Measurements from ENCODE around the gene HTR1D.
A peak's percentile ranks its signal among the peaks of the same experiment; 100 is the strongest.

Gene HTR1D

DNA sequence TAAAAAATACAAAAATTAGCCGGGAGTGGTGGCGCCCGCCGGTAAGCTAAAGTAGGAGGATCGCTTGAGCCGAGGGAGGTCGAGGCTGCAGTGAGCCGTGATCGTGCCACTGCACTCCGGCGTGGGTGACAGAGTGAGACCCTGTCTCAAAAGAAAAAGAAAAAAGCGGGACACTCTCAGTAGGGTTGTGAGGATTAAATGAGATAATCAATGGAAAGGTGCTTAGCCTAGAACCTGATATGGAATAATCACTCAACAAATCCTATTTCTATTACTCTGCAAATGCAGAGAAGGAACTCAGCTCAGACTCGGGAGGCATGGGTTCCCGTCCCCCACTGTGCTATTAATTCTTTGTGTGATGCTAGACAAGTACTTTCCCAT is 48.1 kb downstream of the HTR1D start:
- Mint-ChIP-seq H3K27ac (peak overlapping the region; percentile 90 to 95), H3K36me3 (ENCODE audit: insufficient read depth) (peaks cover 13% of the 10 kb centered on the region), H3K4me1 (ENCODE audit: low read depth in 2 of 2) (peaks cover 18 to 24% of the 10 kb centered on the region in 2 donors), H3K4me3 (peak overlapping the region; percentile 96 to 97), H3K9me3 (no peaks in the 10 kb centered on the region), H3K27me3 (no peaks in the 10 kb centered on the region)
- ATAC-seq (replicated peaks) = no peak
- no peak for DNase-seq

GRCh38 chr1:23168445-23169194 is 48.7 kb downstream of the HTR1D start, which contains the start of gene LUZP1:
LUZP1 (minus strand) TSS chr1:23168856.
- peaks cover 18 to 27% of the 10 kb centered on the region in 2 donors for H3K4me1 Mint-ChIP-seq (ENCODE audit: low read depth in 2 of 2)
- ATAC-seq (replicated peaks) = peak; percentile 81
- peak; percentile 77 to 85 (median 82) for DNase-seq
- H3K27ac Mint-ChIP-seq = peak within 1 kb of the TSS; percentile 90 to 95
- H3K36me3 Mint-ChIP-seq (ENCODE audit: insufficient read depth) = peaks cover 17% of the 10 kb centered on the region
- no peaks in the 10 kb centered on the region for H3K27me3 Mint-ChIP-seq
- H3K9me3 Mint-ChIP-seq = no peaks in the 10 kb centered on the region
- peak within 1 kb of the TSS; percentile 96 to 97 for H3K4me3 Mint-ChIP-seq

DNA sequence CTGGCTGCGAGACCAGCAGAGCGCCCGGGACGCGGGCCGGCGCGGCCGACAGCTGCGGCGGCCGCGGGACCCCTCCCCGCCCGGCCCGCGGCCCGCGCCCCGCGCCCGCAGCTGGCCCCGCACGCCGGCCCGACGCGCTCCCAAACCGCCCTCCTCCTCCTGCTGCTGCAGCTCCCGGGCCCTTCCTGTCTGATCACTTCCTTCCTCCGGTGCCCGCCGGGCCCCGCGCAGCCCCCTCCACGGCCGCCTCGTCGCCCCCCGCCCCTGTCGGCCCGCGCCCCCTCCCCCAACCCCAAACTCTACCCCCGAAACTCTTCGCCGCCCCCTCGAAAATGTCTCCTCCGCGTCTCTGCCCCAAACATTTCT is 49.2 kb downstream of the HTR1D start:
- Mint-ChIP-seq H3K36me3 (ENCODE audit: insufficient read depth) (peaks cover 17% of the 10 kb centered on the region), H3K9me3 (no peaks in the 10 kb centered on the region), H3K4me3 (peak overlapping the region; percentile 96 to 97), H3K4me1 (ENCODE audit: low read depth in 2 of 2) (peaks cover 18 to 28% of the 10 kb centered on the region in 2 donors), H3K27me3 (no peaks in the 10 kb centered on the region), H3K27ac (peak overlapping the region; percentile 90 to 95)
- ATAC-seq (replicated peaks) (peak; percentile 43), DNase-seq (no peak)

DNA sequence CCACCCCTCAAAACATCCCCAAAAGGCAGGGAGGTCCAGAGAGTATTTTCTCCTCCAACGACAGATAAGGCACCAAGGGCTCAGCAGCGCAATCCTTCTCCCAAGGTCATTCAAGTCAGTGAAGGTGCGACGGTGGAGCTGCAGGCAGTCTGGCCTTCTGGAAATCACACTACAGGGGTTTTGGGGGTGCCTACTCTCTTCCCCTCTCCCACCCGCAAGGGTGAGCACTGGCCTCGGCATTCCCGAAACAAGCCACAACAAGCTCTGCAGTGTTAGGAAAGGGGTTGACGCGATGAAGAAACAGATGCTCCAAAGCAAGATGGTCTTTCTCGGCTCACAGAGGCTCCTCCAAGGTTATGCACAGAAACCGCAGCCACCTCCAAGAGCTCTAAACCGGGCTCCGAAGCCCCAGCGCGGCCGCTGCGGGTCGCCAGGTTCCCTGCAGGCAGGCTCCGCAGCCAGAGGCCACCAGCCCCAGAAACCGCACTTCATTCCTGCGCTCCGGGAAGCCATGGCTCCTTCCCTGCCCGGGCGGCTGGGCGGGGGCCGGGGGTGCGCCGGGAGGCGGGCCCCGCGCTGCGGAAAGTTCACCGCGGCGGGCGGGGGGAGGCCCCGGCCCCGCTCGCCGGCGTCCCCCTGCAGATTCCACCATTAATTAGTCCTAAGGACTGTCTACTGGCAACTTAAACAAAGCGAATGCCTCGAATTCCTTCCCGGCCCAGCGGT is 49.8 kb downstream of the HTR1D start:
- H3K36me3 Mint-ChIP-seq (ENCODE audit: insufficient read depth) = peaks cover 17% of the 10 kb centered on the region
- no peaks in the 10 kb centered on the region for H3K9me3 Mint-ChIP-seq
- peak; percentile 53 for ATAC-seq (replicated peaks)
- H3K27ac Mint-ChIP-seq = peak overlapping the region in 1 of 2 donors; percentile 95
- H3K4me3 Mint-ChIP-seq = peak overlapping the region; percentile 96 to 97
- H3K27me3 Mint-ChIP-seq = no peaks in the 10 kb centered on the region
- H3K4me1 Mint-ChIP-seq (ENCODE audit: low read depth in 2 of 2) = peaks cover 18 to 28% of the 10 kb centered on the region in 2 donors
- peak; percentile 32 to 46 (median 34) for DNase-seq

- Mint-ChIP-seq H3K36me3 (ENCODE audit: insufficient read depth) (peaks cover 17% of the 10 kb centered on the region), H3K27ac (no peak overlapping the region), H3K4me1 (ENCODE audit: low read depth in 2 of 2) (peaks cover 20 to 28% of the 10 kb centered on the region in 2 donors), H3K9me3 (no peaks in the 10 kb centered on the region), H3K27me3 (no peaks in the 10 kb centered on the region), H3K4me3 (peak overlapping the region; percentile 80 to 96)
- DNase-seq = no peak
- ATAC-seq (replicated peaks) = no peak
Observed at GRCh38 chr1:23166854-23167253, 50.4 kb downstream of the HTR1D start.

GRCh38 chr1:23163395-23163794 is 53.9 kb downstream of the HTR1D start:
- Mint-ChIP-seq H3K4me1 (ENCODE audit: low read depth in 2 of 2) (peaks cover 22 to 34% of the 10 kb centered on the region in 2 donors), H3K9me3 (no peaks in the 10 kb centered on the region), H3K36me3 (ENCODE audit: insufficient read depth) (peaks cover 13% of the 10 kb centered on the region), H3K4me3 (no peak overlapping the region), H3K27ac (no peak overlapping the region), H3K27me3 (no peaks in the 10 kb centered on the region)
- DNase-seq (no peak), ATAC-seq (replicated peaks) (no peak)

DNA sequence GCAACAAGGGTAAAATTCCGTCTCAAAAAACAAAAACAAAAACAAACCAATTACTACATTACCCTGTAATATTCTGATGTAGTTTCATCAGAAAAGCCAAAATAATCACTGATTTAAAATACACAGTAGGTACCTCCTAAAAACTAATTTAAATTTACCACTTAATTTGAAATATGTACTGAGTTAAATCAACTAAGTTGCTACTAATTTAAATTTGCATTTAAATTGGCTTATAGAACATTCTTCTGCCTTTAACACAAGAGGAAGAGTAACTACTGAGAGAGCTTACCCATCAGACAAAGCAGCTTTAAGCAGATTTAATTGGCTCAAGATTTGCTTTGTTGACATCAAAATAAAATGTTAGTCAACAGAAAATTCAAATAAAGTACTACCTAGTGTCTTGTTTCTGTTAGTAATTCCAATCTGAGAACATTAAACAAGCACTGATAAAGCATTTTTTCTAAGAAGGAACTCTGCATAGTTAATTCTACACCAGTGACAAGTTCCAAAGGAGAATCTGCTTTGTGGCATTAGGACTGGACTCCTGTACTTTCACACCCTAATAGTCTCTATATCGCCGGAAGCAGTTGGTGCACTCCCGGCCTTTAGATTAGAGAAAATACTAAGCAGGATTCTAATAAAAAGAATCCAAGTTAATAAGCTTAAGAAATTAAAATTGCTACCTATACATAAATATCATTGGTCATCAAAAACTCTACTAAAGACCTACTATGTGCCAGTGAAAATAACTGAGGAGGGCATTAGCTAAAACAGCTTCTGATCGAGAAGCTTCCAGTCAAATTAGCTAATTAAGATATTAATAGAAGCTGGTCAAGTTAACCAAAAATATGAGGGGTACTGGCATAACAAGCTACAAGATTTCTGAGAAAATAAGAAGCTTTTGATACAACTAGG is 57.1 kb downstream of the HTR1D start:
- ATAC-seq (replicated peaks) (no peak), DNase-seq (no peak)
- Mint-ChIP-seq H3K27me3 (no peaks in the 10 kb centered on the region), H3K27ac (no peak overlapping the region), H3K9me3 (no peaks in the 10 kb centered on the region), H3K36me3 (ENCODE audit: insufficient read depth) (peaks cover 7% of the 10 kb centered on the region), H3K4me1 (ENCODE audit: low read depth in 2 of 2) (peaks cover 9 to 26% of the 10 kb centered on the region in 2 donors), H3K4me3 (no peak overlapping the region)

GRCh38 chr1:23156940-23157339 is 60.4 kb downstream of the HTR1D start:
- Mint-ChIP-seq H3K4me3 (no peak overlapping the region), H3K36me3 (ENCODE audit: insufficient read depth) (peaks cover 6% of the 10 kb centered on the region), H3K27ac (no peak overlapping the region), H3K4me1 (ENCODE audit: low read depth in 2 of 2) (peaks cover 8 to 33% of the 10 kb centered on the region in 2 donors), H3K9me3 (no peaks in the 10 kb centered on the region), H3K27me3 (no peaks in the 10 kb centered on the region)
- ATAC-seq (replicated peaks) (no peak), DNase-seq (no peak)

- Mint-ChIP-seq H3K9me3 (no peaks in the 10 kb centered on the region), H3K4me3 (no peak overlapping the region), H3K36me3 (ENCODE audit: insufficient read depth) (peaks cover 6% of the 10 kb centered on the region), H3K4me1 (ENCODE audit: low read depth in 2 of 2) (peaks cover 16 to 33% of the 10 kb centered on the region in 2 donors), H3K27ac (no peak overlapping the region), H3K27me3 (no peaks in the 10 kb centered on the region)
- no peak for ATAC-seq (replicated peaks)
- DNase-seq = no peak
Observed at GRCh38 chr1:23152966-23153684, 64.2 kb downstream of the HTR1D start.

DNA sequence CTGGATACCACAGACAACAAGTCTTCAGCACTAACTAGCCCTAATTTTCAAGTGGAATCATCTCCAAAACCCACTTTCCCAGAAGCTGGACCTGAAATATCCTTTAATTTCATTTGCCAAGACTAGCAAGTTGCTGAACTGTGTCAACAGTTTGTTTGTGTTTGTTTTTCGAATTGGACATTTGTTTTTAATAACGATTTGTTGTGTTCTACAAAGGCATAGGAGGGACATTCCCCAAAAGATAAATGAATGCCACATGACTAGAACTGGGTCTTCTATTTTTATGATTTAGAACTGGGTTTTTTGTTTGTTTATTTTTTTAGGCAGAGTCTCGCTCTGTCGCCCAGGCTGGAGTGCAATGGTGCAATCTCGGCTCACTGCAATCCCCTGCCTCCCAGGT is 66.6 kb downstream of the HTR1D start:
- Mint-ChIP-seq H3K36me3 (ENCODE audit: insufficient read depth) (peaks cover 7% of the 10 kb centered on the region), H3K27me3 (no peaks in the 10 kb centered on the region), H3K9me3 (no peaks in the 10 kb centered on the region), H3K27ac (no peak overlapping the region), H3K4me1 (ENCODE audit: low read depth in 2 of 2) (peaks cover 17 to 34% of the 10 kb centered on the region in 2 donors), H3K4me3 (no peak overlapping the region)
- DNase-seq (no peak), ATAC-seq (replicated peaks) (no peak)

GRCh38 chr1:23150125-23150524 is 67.2 kb downstream of the HTR1D start:
- Mint-ChIP-seq H3K9me3 (no peaks in the 10 kb centered on the region), H3K36me3 (ENCODE audit: insufficient read depth) (peaks cover 12% of the 10 kb centered on the region), H3K4me1 (ENCODE audit: low read depth in 2 of 2) (peaks cover 17 to 34% of the 10 kb centered on the region in 2 donors), H3K27ac (no peak overlapping the region), H3K27me3 (no peaks in the 10 kb centered on the region), H3K4me3 (no peak overlapping the region)
- no peak for DNase-seq
- ATAC-seq (replicated peaks) = no peak

GRCh38 chr1:23149114-23149513 is 68.2 kb downstream of the HTR1D start:
- Mint-ChIP-seq H3K9me3 (no peaks in the 10 kb centered on the region), H3K36me3 (ENCODE audit: insufficient read depth) (peaks cover 9% of the 10 kb centered on the region), H3K4me1 (ENCODE audit: low read depth in 2 of 2) (peaks cover 19 to 38% of the 10 kb centered on the region in 2 donors), H3K27ac (no peak overlapping the region), H3K4me3 (no peak overlapping the region), H3K27me3 (no peaks in the 10 kb centered on the region)
- no peak for ATAC-seq (replicated peaks)
- no peak for DNase-seq

- Mint-ChIP-seq H3K27ac (no peak overlapping the region), H3K36me3 (ENCODE audit: insufficient read depth) (peaks cover 9% of the 10 kb centered on the region), H3K4me3 (no peak overlapping the region)
Observed at GRCh38 chr1:23148084-23148483, 69.2 kb downstream of the HTR1D start.

More at GRCh38 chr1:23148084-23148483, 69.2 kb downstream of the HTR1D start:
- no peaks in the 10 kb centered on the region for H3K27me3 Mint-ChIP-seq
- peaks cover 16 to 39% of the 10 kb centered on the region in 2 donors for H3K4me1 Mint-ChIP-seq (ENCODE audit: low read depth in 2 of 2)
- no peaks in the 10 kb centered on the region for H3K9me3 Mint-ChIP-seq
- peak; percentile 40 for ATAC-seq (replicated peaks)
- no peak for DNase-seq

Measured in effector memory CD8-positive, alpha-beta T cell (primary cell).